H9 (cell line): Measurements from ENCODE around the gene CHEK1. TPM values are rescaled to one million over a fixed set of nuclear protein-coding genes. Genes with fewer than 3 reads are reported as not detected.

Source experiments
- DNase-seq: peaks from one replicate; pipeline ENCODE4 v3.0.0-alpha.2; 2017
- H2AFZ ChIP-seq: one replicate; pipeline ENCODE4 v1.6.1; 2013; ENCODE audit warnings: mild to moderate bottlenecking, low read length, control low read depth, moderate library complexity
- H2AK5ac ChIP-seq: 2 replicates; pipeline ENCODE4 v1.6.1; 2013; ENCODE audit warnings: low read length, control low read depth, mixed read lengths; ENCODE audit not compliant: insufficient read length
- H2BK120ac ChIP-seq: one replicate; pipeline ENCODE4 v1.6.1; 2013; ENCODE audit warnings: low read depth, mild to moderate bottlenecking, low read length, control low read depth, inconsistent platforms; ENCODE audit not compliant: poor library complexity, severe bottlenecking
- H2BK12ac ChIP-seq: 2 replicates; pipeline ENCODE4 v1.6.1; 2013; ENCODE audit warnings: low read length, control low read depth, mixed read lengths, low read depth; ENCODE audit not compliant: insufficient read length
- H2BK15ac ChIP-seq: 2 replicates; pipeline ENCODE4 v1.6.1; 2013; ENCODE audit warnings: low read depth, low read length, control low read depth
- H2BK20ac ChIP-seq: one replicate; pipeline ENCODE4 v1.6.1; 2013; ENCODE audit warnings: low read depth, mild to moderate bottlenecking, low read length, control low read depth, inconsistent platforms; ENCODE audit not compliant: poor library complexity, severe bottlenecking
- H2BK5ac ChIP-seq: 2 replicates; pipeline ENCODE4 v1.6.1; 2013; ENCODE audit warnings: low read length, control low read depth, mixed read lengths; ENCODE audit not compliant: insufficient read length
- H3K14ac ChIP-seq: 2 replicates; pipeline ENCODE4 v1.6.1; 2013; ENCODE audit warnings: low read length, control low read depth; ENCODE audit not compliant: insufficient read depth
- H3K18ac ChIP-seq: 2 replicates; pipeline ENCODE4 v1.6.1; 2013; ENCODE audit warnings: low read depth, mild to moderate bottlenecking, mixed read lengths, low read length, control low read depth; ENCODE audit not compliant: insufficient read length
- H3K23ac ChIP-seq: 2 replicates; pipeline ENCODE4 v1.6.1; 2013; ENCODE audit warnings: low read length, control low read depth, mixed read lengths, low read depth; ENCODE audit not compliant: insufficient read length
- H3K23me2 ChIP-seq: 2 replicates; pipeline ENCODE4 v1.6.1; 2013; ENCODE audit warnings: low read depth, mild to moderate bottlenecking, mixed read lengths, low read length, control low read depth; ENCODE audit not compliant: insufficient read length, poor library complexity, severe bottlenecking
- H3K27ac ChIP-seq: 2 replicates; pipeline ENCODE4 v1.5.1; 2013; ENCODE audit warnings: low read length, control low read depth, mixed read lengths, low read depth; ENCODE audit not compliant: insufficient read length
- H3K27me3 ChIP-seq: 2 replicates; pipeline ENCODE4 v1.6.1; 2013; ENCODE audit warnings: low read length, control low read depth, inconsistent platforms; ENCODE audit not compliant: insufficient read depth
- H3K4ac ChIP-seq: 2 replicates; pipeline ENCODE4 v1.6.1; 2013; ENCODE audit warnings: low read depth, mild to moderate bottlenecking, control low read depth, inconsistent platforms, low read length, moderate library complexity
- H3K4me1 ChIP-seq: 2 replicates; pipeline ENCODE4 v1.6.1; 2013; ENCODE audit warnings: low read length, control low read depth, inconsistent platforms; ENCODE audit not compliant: insufficient read depth
- H3K4me2 ChIP-seq: 2 replicates; pipeline ENCODE4 v1.6.1; 2013; ENCODE audit warnings: low read length, control low read depth, mixed read lengths; ENCODE audit not compliant: insufficient read length, insufficient read depth
- H3K56ac ChIP-seq: 2 replicates; pipeline ENCODE4 v1.6.1; 2013; ENCODE audit warnings: low read depth, mild to moderate bottlenecking, mixed read lengths, low read length, control low read depth; ENCODE audit not compliant: insufficient read length
- H3K79me1 ChIP-seq: 2 replicates; pipeline ENCODE4 v1.6.1; 2013; ENCODE audit warnings: low read depth, mild to moderate bottlenecking, moderate library complexity, low read length, control low read depth, inconsistent platforms; ENCODE audit not compliant: insufficient read depth, poor library complexity, severe bottlenecking
- H3K79me2 ChIP-seq: 2 replicates; pipeline ENCODE4 v1.6.1; 2013; ENCODE audit warnings: low read length, control low read depth, inconsistent platforms; ENCODE audit not compliant: insufficient read depth
- H3K9ac ChIP-seq: 2 replicates; pipeline ENCODE4 v1.6.1; 2013; ENCODE audit warnings: low read length, control low read depth, mixed read lengths; ENCODE audit not compliant: insufficient read length; ENCODE audit errors: extremely low read depth
- H3K9me3 ChIP-seq: one replicate; pipeline ENCODE4 v1.6.1; 2013; ENCODE audit warnings: low read depth, low read length, inconsistent platforms; ENCODE audit not compliant: control insufficient read depth
- H3T11ph ChIP-seq: one replicate; pipeline ENCODE4 v1.6.1; 2013; ENCODE audit warnings: mild to moderate bottlenecking, low read length, control low read depth, inconsistent platforms
- H4K20me1 ChIP-seq: one replicate; pipeline ENCODE4 v1.6.1; 2013; ENCODE audit not compliant: control insufficient read depth, insufficient read length, insufficient read depth
- H4K5ac ChIP-seq: 2 replicates; pipeline ENCODE4 v1.6.1; 2013; ENCODE audit warnings: low read depth, mild to moderate bottlenecking, mixed read lengths, low read length, control low read depth; ENCODE audit not compliant: insufficient read length
- H4K8ac ChIP-seq: replicated peaks from 2 replicates; pipeline ENCODE4 v1.6.1; 2013; ENCODE audit warnings: low read length, control low read depth, mixed read lengths, low read depth; ENCODE audit not compliant: insufficient read length
- H4K91ac ChIP-seq: 2 replicates; pipeline ENCODE4 v1.6.1; 2013; ENCODE audit warnings: low read depth, mild to moderate bottlenecking, moderate library complexity, mixed read lengths, low read length, control low read depth; ENCODE audit not compliant: insufficient read length
- H3K27ac Mint-ChIP-seq, 3 experiments: 2 replicates in 2 of 3; 3 replicates in 1 of 3; pipeline ENCODE4 v1.8.0; 2020 to 2021; ENCODE audit warnings: mixed read lengths in 3 of 3, mild to moderate bottlenecking in 1 of 3, moderate library complexity in 1 of 3
- H3K27me3 Mint-ChIP-seq: 2 replicates; pipeline ENCODE4 v1.8.0; 2021; ENCODE audit warnings: low read depth, mild to moderate bottlenecking, moderate library complexity, mixed read lengths
- H3K36me3 Mint-ChIP-seq, 3 experiments: 2 replicates in 2 of 3; 3 replicates in 1 of 3; pipeline ENCODE4 v1.8.0; 2020 to 2021; ENCODE audit warnings: low read depth in 3 of 3, mixed read lengths in 3 of 3; ENCODE audit not compliant: insufficient read depth in 1 of 3
- H3K4me1 Mint-ChIP-seq, 2 experiments: 2 replicates each; pipeline ENCODE4 v1.8.0; 2020; ENCODE audit warnings: mixed read lengths in 2 of 2
- H3K4me3 Mint-ChIP-seq, 2 experiments: 2 replicates in 1 of 2; 3 replicates in 1 of 2; pipeline ENCODE4 v1.8.0; 2020 to 2021; ENCODE audit warnings: mild to moderate bottlenecking in 2 of 2, mixed read lengths in 2 of 2, moderate library complexity in 1 of 2
- H3K9me3 Mint-ChIP-seq, 2 experiments: 2 replicates in 1 of 2; 3 replicates in 1 of 2; pipeline ENCODE4 v1.8.0; 2020; ENCODE audit warnings: mild to moderate bottlenecking in 2 of 2, mixed read lengths in 2 of 2, moderate library complexity in 1 of 2
- CTCF ChIP-seq: fragments of 200-600 bp; sonication (generic); conservative IDR thresholded peaks from 3 replicates; pipeline ENCODE4 v1.8.0; 2021; ENCODE audit warnings: antibody characterized with exemption, mild to moderate bottlenecking
- WGBS: extraction: QIAGEN DNeasy Blood & Tissue Kit; methylation state at CpG from one replicate; pipeline ENCODE4 v1.1.7; 2013; ENCODE audit warnings: missing lambda C conversion rate, low lambda C conversion rate, mixed read lengths; ENCODE audit not compliant: insufficient read length; ENCODE audit errors: extremely low coverage; 5-methylcytosine and 5-hydroxymethylcytosine counted together
- total RNA-seq: library from RNA; stranded (reverse); gene quantifications from 2 replicates; pipeline ENCODE4 v1.2.1, GENCODE V29; 2021

The CHEK1 gene
- total RNA-seq, 1 experiment from 2014 or later, result 126 TPM

- Histone ChIP-seq H4K5ac (no peak within 1 kb of the TSS), H3K9me3 (no peaks in the 10 kb centered on the region), H2AFZ (no peak within 1 kb of the TSS), H3K4ac (no peak within 1 kb of the TSS), H4K91ac (no peak within 1 kb of the TSS), H3K79me2 (no peaks in the 10 kb centered on the region), H3K27ac (no peak within 1 kb of the TSS), H3K14ac (no peak within 1 kb of the TSS), H2BK15ac (no peak within 1 kb of the TSS), H3K27me3 (no peaks in the 10 kb centered on the region), H2BK20ac (no peak within 1 kb of the TSS), H2AK5ac (no peak within 1 kb of the TSS), H3K18ac (no peak within 1 kb of the TSS), H4K8ac (no peak within 1 kb of the TSS), H3K4me1 (no peaks in the 10 kb centered on the region), H3K23ac (no peak within 1 kb of the TSS), H3K9ac (no peak within 1 kb of the TSS), H3T11ph (no peak within 1 kb of the TSS), H4K20me1 (no peaks in the 10 kb centered on the region), H2BK12ac (no peak within 1 kb of the TSS), H3K23me2 (no peaks in the 10 kb centered on the region), H3K79me1 (no peaks in the 10 kb centered on the region), H2BK5ac (no peak within 1 kb of the TSS), H3K56ac (no peak within 1 kb of the TSS), H3K4me2 (no peak within 1 kb of the TSS), H2BK120ac (no peak within 1 kb of the TSS)
- WGBS, result no CpG with 5 or more reads among the region's 1 CpG
- no peak for TF ChIP-seq CTCF
- H3K4me3 Mint-ChIP-seq, result no peak within 1 kb of the TSS
- no peak for DNase-seq
- no peaks in the 10 kb centered on the region for H3K27me3 Mint-ChIP-seq
- peak within 1 kb of the TSS in 1 of 3 experiments; percentile 41; a peak in 2 of 7 replicates for H3K27ac Mint-ChIP-seq
- H3K4me1 Mint-ChIP-seq, result peaks cover 14 to 16% of the 10 kb centered on the region in 2 experiments
- no peaks in the 10 kb centered on the region for H3K9me3 Mint-ChIP-seq
- H3K36me3 Mint-ChIP-seq, result peaks cover 29 to 49% (median 47%) of the 10 kb centered on the region in 3 experiments; a peak in 6 of 7 replicates
Measured at GRCh38 chr11:125680747-125681146, 55.8 kb downstream of the CHEK1 start, which contains the start of gene ACRV1. Gene ACRV1, minus strand, starts transcription at chr11:125680847. Its CDS starts 67 bp downstream, at chr11:125680780.
